Measurements from ENCODE around the gene GIPC3. TPM values are rescaled to one million over a fixed set of nuclear protein-coding genes. Genes with fewer than 3 reads are reported as not detected.

Gene GIPC3
- 0.19 and 0.31 TPM in 2 replicates for total RNA-seq
- 0.08 TPM for polyA plus RNA-seq (2012)

DNA sequence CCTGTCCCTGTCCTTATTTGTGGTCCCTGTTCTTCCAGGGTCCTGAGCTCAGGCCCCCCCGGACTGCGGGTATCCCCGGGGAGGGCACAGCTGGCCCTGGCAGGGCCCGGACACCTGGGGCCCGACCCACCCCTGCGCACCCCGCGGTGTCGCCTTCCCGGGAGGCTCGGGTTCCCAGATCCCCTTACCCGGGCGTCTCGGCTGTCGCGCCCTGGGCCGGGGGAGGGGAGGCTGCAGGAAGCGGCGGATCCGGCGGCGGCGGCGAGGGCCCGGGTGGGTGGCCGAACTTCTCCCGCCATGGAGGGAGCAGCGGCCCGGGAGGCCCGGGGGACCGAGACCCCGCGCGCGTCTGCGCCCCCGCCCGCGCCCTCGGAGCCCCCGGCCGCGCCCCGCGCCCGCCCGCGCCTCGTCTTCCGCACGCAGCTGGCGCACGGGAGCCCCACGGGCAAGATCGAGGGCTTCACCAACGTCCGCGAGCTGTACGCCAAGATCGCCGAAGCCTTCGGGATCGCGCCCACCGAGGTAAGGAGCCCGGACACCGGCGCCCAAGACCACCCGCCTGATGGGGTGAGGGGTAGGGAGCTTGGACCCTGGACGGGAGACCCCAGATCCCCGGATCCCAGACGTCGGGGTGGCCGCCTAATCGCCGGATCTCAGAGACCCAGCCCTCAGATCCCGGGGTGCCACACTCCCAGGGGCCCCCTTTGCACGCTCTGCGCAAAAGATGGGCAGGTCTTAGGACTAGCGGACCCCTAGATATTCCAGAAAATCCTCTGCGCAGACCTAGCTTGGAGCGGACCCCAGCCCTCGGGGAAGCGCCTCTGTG lies at the start of gene GIPC3:
Gene GIPC3, plus strand, starts transcription at position 178 of the 826 bp plus-strand sequence. Its CDS starts 120 bp downstream, at position 298.
- DNase-seq (ENCODE audit: low read depth): no peak

- no peak for DNase-seq (ENCODE audit: low read depth)
These were observed 49.7 kb upstream of the GIPC3 start for GRCh38 chr19:3535563-3535965.

- no peak for DNase-seq (ENCODE audit: low read depth)
These were observed 49.3 kb upstream of the GIPC3 start for GRCh38 chr19:3535981-3536380.

DNA sequence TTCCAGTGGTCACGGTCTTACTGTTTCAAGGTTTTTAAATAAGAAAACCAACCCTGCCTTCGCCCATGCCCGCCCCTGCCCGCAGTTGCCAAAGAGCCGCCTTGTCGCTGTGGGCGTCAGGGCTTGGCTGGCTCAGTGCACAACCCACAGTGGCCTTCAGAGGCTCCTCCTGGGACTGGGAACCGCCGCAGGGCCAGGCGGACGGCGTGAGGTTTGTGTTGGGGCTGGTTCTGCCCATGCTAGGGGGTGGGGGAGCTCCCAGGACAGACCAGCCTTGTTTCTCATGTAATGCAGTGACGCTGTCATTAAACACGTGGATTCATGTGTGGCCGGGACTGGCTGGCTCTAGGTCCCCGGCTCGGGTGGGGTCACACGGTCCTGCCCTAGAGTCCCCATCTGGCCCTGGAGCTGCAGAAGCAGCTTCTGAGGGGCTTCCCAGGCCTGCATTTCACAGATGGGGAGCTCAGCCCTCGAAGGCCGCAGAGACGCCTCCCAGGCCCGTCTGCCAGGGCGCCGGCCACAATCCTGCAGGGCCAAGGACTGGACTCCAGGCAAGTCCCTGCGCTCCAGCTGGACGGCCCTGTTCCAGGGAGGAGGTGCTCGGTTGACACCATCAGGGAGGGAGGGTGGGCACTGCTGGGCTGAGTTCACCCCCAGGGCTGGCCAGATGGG lies 48.7 kb upstream of the GIPC3 start:
- no peak for DNase-seq (ENCODE audit: low read depth)

DNA sequence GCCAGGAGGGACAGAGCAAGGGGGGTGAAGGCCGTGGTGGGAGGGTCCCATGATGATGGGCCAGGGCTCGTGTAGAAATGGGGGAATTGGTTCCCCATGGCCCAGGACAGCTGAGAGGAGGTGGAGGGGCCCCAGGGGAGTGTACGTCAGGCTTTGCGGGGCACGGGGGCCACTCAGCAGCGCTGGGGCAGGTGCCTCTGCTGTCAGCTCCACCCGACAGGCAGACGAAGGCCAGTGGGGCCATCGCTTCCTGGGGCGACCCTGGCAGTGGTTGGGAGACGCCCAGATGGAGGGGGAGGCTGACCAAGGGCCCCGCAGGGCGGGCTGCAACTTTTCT lies 48.2 kb upstream of the GIPC3 start:
- no peak for DNase-seq (ENCODE audit: low read depth)

DNA sequence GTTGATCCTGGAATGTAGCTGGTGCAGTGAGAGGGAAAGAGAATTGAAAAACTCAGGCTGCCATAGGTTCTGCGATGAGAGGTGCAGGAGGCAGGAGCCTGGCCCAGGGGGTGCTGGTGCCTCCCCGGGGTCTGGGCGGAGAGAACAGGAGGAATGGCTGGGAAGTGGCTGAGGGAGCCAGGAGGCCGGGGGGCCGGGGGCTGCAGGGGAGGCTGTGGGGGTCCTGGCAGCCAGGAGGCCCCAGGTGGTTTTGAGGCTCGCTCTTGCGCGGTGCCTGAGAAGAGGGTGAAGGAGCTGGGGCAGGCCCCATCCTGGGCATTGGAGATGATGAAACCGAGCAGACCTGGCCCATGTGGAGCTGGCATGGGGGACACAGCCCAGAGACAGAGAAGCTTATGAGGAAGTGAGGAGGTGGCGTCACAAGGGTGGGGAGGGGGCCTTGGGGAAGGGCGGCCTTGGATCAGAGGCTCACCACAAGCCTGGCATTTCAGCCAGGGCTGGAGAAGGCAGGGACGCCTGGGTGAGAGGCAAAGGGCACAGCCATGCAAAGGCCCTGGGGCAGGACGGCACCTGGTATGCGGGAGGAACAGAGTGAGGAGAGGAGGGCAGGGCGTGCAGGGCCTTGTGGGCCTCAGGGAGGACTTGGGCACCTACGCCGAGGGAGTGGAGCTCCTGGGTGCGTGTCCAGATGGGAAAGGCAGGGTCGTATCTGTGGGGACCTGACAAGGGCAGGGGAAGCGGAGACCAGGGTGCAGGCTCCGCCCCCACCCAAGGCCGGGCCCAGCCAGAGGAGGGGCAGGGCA lies 47.6 kb upstream of the GIPC3 start:
- no peak for DNase-seq (ENCODE audit: low read depth)

DNA sequence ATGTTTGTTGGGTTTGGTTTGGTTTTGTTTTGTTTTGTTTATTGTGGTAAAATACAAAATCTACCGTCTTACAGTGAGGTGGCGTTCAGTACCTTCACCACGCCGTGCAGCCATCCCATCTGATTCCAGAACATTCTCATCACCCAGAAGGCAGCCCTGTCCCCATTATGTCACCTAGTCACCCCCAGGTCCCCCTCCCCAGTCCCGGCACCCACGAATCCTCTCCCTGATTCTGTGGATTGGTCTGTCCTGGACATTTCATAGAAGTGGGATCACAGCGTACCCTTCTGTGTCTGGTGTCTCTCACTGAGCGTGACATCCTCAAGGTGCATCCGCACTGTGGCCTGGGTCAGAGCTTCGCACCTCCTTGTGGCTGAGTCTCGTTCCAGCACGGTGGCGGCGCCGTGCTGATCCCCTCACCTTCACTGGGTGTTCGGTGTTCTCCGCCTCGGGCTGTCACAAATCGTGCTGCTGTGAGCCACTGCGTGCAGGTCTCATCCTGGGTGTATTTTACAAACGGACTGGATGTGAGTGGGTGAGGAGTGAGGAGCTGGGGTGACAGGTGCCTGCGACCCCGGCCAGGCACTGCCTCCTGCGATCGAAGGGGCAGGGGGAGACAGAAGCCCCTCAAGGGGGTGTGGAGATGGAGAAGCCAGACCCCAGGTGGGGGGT lies 46.9 kb upstream of the GIPC3 start:
- DNase-seq (ENCODE audit: low read depth): no peak

- DNase-seq (ENCODE audit: low read depth): peak; percentile 55
These were observed 46.1 kb upstream of the GIPC3 start, which contains the start of gene TEKTIP1 for GRCh38 chr19:3538965-3539755. Gene TEKTIP1, plus strand, starts transcription at chr19:3539174. Its CDS starts 4 bp downstream, at chr19:3539178.

DNA sequence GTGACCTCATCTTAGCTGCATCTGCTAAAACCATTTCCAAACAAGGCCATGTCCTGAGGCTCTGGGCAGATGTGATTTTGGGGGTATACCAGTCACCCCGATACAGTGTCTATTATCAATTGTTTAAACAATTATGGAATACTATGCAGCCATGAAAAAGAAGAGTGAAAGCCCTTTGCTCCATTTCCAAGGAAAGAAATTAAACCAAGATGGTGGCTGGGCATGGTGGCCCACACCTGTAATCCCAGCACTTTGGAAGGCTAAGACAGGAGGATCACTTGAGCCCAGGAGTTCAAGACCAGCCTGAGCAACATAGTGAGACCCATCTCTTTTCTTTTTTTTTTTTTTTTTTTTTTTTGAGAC lies 45.5 kb upstream of the GIPC3 start:
- DNase-seq (ENCODE audit: low read depth): no peak

- DNase-seq (ENCODE audit: low read depth): peak; percentile 37
These were observed 41.9 kb upstream of the GIPC3 start for GRCh38 chr19:3543150-3544057.

GRCh38 chr19:3544058-3544376 lies 41.3 kb upstream of the GIPC3 start:
- no peak for DNase-seq (ENCODE audit: low read depth)

- peak; percentile 56 for DNase-seq (ENCODE audit: low read depth)
These were observed 40.3 kb upstream of the GIPC3 start for GRCh38 chr19:3544742-3545668.

- DNase-seq (ENCODE audit: low read depth): no peak
These were observed 39.6 kb upstream of the GIPC3 start for GRCh38 chr19:3545669-3546034.

DNA sequence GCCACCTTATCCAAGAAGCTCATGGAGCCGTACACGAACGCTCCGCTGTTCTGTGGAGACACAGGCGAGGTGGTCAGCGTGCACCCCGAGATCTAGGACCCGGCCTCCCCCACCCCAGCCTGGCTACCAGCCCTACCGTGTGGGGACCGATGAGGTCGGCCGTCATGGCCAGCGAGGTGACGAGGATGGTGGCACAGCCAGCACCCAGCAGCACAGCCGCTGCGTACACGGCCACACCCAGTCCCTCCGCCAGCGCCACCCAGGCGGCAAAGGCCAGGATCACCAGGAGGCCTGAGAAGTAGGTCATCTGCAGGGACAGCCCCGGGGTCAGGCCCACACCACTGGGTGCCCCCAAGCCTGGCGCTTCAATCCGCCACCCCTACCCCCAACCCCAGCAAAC lies 39.2 kb upstream of the GIPC3 start:
- DNase-seq (ENCODE audit: low read depth): no peak

GRCh38 chr19:3547301-3547731 lies 38.0 kb upstream of the GIPC3 start:
- DNase-seq (ENCODE audit: low read depth): no peak

DNA sequence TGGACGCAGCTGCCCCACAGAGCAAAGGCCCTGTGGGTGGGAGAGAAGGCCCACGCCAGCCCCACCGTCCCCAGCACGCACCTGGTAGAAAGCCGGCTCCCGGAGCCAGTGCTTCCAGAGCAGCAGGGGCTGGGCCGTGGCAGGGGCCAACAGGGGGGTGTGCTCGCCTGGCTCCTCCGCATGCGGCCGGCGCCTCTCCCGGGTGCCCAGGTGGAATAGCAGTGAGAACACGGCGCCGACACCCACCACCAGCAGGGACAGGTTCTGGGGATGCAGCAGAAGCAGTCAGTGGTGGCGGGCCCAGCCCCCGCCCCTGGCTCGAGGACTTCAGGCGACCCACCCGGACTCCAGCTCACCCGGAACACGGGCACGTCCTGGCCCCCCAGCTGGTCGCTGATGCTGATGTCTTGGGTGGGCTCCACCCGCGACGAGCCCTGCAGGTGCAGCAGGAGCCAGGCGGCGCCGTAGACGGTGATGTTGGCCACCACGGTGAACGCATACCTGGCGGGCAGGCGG lies 37.5 kb upstream of the GIPC3 start:
- no peak for DNase-seq (ENCODE audit: low read depth)

- DNase-seq (ENCODE audit: low read depth): no peak
These were observed 36.7 kb upstream of the GIPC3 start for GRCh38 chr19:3548606-3549005.

DNA sequence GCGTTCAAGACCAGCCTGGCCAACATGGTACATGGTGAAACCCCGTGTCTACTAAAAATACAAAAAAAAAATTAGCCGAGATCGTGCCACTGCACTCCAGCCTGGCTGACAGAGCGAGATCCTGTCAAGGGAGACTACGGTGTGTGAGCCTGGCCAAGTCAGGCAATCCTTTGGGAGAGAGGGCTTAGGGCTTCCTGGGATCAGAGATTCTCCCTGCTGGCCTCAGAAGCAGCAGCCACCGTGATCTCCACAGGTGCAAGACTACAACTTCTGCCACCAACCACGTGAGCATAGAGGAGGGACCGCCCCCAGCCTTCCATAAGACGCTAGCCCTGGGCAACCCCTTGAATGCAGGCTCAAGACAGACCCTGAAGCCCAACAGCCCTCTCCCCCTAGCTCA lies 35.5 kb upstream of the GIPC3 start:
- no peak for DNase-seq (ENCODE audit: low read depth)

Measured in myocyte (in vitro differentiated cells).